Glomerular visceral epithelial cell (primary cell): ENCODE results near the gene AP4B1.

ENCODE experiments used
- DNase-seq: peaks from one replicate; pipeline ENCODE4 v3.0.0-alpha.2; 2016; ENCODE audit errors: extremely low spot score

AP4B1 gene

GRCh38 chr1:113930499-113931161 is 26.0 kb upstream of the AP4B1 start:
- peak; percentile 77 for DNase-seq

GRCh38 chr1:113929750-113930498 is 25.3 kb upstream of the AP4B1 start:
- DNase-seq = peak; percentile 35

- peak; percentile 87 for DNase-seq
These were observed 24.5 kb upstream of the AP4B1 start, which contains the start of gene HIPK1 for GRCh38 chr1:113928941-113929749. Gene HIPK1 (plus strand): TSS chr1:113929324.

- DNase-seq = peak; percentile 19
These were observed 23.8 kb upstream of the AP4B1 start for GRCh38 chr1:113928187-113928930.

- no peak for DNase-seq
These were observed 19.9 kb upstream of the AP4B1 start for GRCh38 chr1:113924473-113924872.

GRCh38 chr1:113922957-113923356 is 18.4 kb upstream of the AP4B1 start:
- DNase-seq = no peak

GRCh38 chr1:113918243-113918642 is 13.6 kb upstream of the AP4B1 start:
- no peak for DNase-seq

- DNase-seq = peak; percentile 13
These were observed 12.9 kb upstream of the AP4B1 start for GRCh38 chr1:113917400-113918082.

GRCh38 chr1:113916974-113917373 is 12.4 kb upstream of the AP4B1 start:
- DNase-seq = no peak

- no peak for DNase-seq
These were observed 9.5 kb upstream of the AP4B1 start for GRCh38 chr1:113913887-113914664.

- no peak for DNase-seq
These were observed 8.7 kb upstream of the AP4B1 start for GRCh38 chr1:113913312-113913668.

- DNase-seq = peak; percentile 75
These were observed 8.2 kb upstream of the AP4B1 start for GRCh38 chr1:113912594-113913311.

- no peak for DNase-seq
These were observed 849 bp upstream of the AP4B1 start for GRCh38 chr1:113905435-113905861.

GRCh38 chr1:113904293-113904673 is 316 bp downstream of the AP4B1 start:
- DNase-seq = no peak

- DNase-seq = peak; percentile 17
These were observed 902 bp downstream of the AP4B1 start for GRCh38 chr1:113903501-113904292.

GRCh38 chr1:113901191-113901590 is 3.4 kb downstream of the AP4B1 start:
- no peak for DNase-seq

GRCh38 chr1:113899111-113899510 is 5.5 kb downstream of the AP4B1 start:
- DNase-seq = no peak

- no peak for DNase-seq
These were observed 6.3 kb downstream of the AP4B1 start for GRCh38 chr1:113898241-113898814.

- DNase-seq = no peak
These were observed 8.6 kb downstream of the AP4B1 start for GRCh38 chr1:113895961-113896360.
